NCI-H226 (cell line): ENCODE measurements around the gene DAP3.
A peak's percentile ranks its signal among the peaks of the same experiment; 100 is the strongest.
"Not testable (repeated sequence)": the region's sequence is repeated elsewhere in the genome, so short reads cannot be mapped to it uniquely, and the experiment has no call there.

Experiments used
- DNase-seq: peaks from one replicate; pipeline ENCODE4 v3.0.0-alpha.2; 2015

DAP3 gene

GRCh38 chr1:155719703-155720102 is 30.8 kb downstream of the DAP3 start:
- DNase-seq: no peak

- DNase-seq: no peak
These were observed 36.3 kb downstream of the DAP3 start for GRCh38 chr1:155725142-155725541.

GRCh38 chr1:155729031-155729898 is 40.4 kb downstream of the DAP3 start:
- DNase-seq: peak; percentile 37

DNA sequence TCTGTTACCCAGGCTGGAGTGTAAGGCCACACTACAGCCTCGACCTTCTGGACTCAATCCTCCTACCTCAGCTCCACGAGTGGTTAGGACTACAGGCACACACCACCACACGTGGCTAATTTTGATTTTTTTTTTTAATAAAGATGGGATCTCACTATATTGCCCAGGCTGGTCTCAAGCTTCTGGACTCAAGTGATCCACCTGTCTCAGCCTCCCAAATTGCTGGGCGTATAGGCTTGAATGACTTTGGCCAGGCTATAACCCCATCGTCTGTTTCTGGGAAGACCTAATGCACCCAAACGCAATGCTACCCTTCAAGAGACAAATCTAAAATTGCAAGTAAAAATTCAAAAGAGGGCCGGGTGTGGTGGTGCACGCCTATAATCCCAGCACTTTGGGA is 52.1 kb downstream of the DAP3 start:
- no peak for DNase-seq

- DNase-seq: no peak
These were observed 53.0 kb downstream of the DAP3 start for GRCh38 chr1:155741908-155742307.

GRCh38 chr1:155744711-155745283 is 55.9 kb downstream of the DAP3 start:
- DNase-seq: no peak

GRCh38 chr1:155745284-155746228 is 56.7 kb downstream of the DAP3 start:
- DNase-seq: peak; percentile 97

- not testable (repeated sequence) for DNase-seq
These were observed 58.7 kb downstream of the DAP3 start for GRCh38 chr1:155747586-155747985.

DNA sequence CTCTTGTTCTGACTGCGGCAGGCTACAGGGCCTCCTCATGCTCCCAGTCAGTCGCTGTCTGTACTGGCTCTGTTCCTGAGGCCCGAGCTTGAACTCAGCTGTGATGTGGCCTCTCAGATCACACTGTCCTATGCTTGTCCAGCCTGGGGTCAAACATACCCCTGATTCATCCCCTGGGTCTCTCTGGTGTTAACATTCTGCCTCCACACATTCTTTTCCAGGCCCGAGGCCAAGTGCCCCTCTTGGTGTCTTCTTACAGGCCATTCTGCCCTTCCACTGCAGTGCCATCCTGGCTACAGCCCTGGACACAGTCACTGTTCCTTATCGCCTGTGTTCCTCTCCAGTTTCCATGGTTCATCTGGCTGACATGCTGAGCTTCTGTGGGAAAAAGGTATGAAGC is 59.2 kb downstream of the DAP3 start:
- not testable (repeated sequence) for DNase-seq

- not testable (repeated sequence) for DNase-seq
These were observed 70.1 kb downstream of the DAP3 start for GRCh38 chr1:155759017-155759416.

GRCh38 chr1:155759966-155760630 is 71.2 kb downstream of the DAP3 start:
- DNase-seq: peak; percentile 72

- peak; percentile 18 for DNase-seq
These were observed 72.0 kb downstream of the DAP3 start for GRCh38 chr1:155760751-155761475.

- DNase-seq: peak; percentile 9
These were observed 73.0 kb downstream of the DAP3 start for GRCh38 chr1:155761736-155762405.

GRCh38 chr1:155763090-155763815 is 74.4 kb downstream of the DAP3 start:
- peak; percentile 93 for DNase-seq

DNA sequence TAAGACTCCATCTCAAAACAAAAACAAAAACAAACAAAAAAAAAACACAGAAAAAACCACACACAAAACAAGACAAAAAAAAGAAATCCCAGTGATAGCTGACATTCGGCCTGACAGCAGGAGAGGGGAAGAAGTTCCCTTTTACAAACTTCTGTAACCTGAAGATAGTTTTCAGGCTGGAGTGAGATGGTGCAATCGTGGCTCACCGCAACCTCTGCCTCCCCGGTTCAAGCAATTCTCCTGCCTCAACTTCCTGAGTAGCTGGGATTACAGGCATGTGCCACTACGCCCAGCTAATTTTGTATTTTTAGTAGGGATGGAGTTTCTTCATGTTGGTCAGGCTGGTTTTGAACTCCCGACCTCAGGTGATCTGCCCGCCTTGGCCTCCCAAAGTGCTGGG is 75.1 kb downstream of the DAP3 start:
- DNase-seq: not testable (repeated sequence)

- not testable (repeated sequence) for DNase-seq
These were observed 78.6 kb downstream of the DAP3 start for GRCh38 chr1:155767399-155767989.

GRCh38 chr1:155769257-155769656 is 80.4 kb downstream of the DAP3 start:
- DNase-seq: no peak

DNA sequence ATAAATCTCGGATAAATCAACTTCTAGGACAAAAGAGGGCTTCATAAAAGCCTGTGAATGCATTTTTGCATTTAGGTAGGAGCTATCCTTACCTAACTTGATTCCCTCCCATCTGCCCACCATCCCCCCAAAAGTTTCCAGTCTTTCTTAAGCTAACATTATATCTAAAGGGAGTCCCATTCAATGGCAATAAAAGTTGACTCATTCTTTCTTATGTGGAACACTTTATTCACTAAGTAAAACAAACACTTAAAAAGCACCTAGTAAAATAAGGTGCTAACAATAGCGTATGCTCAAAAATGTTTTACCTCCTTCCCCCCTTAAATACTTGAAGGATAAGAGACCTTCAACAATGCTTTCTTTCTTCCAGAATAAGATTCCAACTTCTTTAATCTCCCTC is 84.3 kb downstream of the DAP3 start:
- DNase-seq: no peak

GRCh38 chr1:155776414-155776813 is 87.5 kb downstream of the DAP3 start:
- peak; percentile 75 for DNase-seq

DNA sequence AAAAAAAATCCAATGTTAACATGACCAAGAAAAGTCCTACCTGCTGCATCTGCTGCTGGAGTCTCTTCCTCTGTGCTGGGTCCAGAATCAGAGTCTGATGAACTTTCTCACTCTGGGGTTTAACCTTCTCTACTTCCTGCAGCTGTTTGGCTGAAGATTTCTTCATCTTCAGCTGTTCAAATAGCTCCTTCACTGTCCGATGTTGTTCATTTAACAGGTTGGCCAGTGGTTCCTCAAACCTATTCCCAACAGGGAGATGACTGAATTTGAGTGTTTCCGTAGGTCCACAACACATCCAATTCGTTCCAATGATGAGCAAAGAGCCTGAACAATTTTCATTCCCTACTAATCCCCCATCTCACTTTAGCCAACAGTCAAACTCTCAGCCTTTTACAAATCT is 88.7 kb downstream of the DAP3 start:
- DNase-seq: no peak
